Measurements from ENCODE around the gene OSBPL5. TPM values are rescaled to one million over a fixed set of nuclear protein-coding genes. Genes with fewer than 3 reads are reported as not detected.
A peak's percentile ranks its signal among the peaks of the same experiment; 100 is the strongest.

The OSBPL5 gene, protein sequence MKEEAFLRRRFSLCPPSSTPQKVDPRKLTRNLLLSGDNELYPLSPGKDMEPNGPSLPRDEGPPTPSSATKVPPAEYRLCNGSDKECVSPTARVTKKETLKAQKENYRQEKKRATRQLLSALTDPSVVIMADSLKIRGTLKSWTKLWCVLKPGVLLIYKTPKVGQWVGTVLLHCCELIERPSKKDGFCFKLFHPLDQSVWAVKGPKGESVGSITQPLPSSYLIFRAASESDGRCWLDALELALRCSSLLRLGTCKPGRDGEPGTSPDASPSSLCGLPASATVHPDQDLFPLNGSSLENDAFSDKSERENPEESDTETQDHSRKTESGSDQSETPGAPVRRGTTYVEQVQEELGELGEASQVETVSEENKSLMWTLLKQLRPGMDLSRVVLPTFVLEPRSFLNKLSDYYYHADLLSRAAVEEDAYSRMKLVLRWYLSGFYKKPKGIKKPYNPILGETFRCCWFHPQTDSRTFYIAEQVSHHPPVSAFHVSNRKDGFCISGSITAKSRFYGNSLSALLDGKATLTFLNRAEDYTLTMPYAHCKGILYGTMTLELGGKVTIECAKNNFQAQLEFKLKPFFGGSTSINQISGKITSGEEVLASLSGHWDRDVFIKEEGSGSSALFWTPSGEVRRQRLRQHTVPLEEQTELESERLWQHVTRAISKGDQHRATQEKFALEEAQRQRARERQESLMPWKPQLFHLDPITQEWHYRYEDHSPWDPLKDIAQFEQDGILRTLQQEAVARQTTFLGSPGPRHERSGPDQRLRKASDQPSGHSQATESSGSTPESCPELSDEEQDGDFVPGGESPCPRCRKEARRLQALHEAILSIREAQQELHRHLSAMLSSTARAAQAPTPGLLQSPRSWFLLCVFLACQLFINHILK
- total RNA-seq: 10 to 100 TPM; 10.1 to 11.0 TPM

DNA sequence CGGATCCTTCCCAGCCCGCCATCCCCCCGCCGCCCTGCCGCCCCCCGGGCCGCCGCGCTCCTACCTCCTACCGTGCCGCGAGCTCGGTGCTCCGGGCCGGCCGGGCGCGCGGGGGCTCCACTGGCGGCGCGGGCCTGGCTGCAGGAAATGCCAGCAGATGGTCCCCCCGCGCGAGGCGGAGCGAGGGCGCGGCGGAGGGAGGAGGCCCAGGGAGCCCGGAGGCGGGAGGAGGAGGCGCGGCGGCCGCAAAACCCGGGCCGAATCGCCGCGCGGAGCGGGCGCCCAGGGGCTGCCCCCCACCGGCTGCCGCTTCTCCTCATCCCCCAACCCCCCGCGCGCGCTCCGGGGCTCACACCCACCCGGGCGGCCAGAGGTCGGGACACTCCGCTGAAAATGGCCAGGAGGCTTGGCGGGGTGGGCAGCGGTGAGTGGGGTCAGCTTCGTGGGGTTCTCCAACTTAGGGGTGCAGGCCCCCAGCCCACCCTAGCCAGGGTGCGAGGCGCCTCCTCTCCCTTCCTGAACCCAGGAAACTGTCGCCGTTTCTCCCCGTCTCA lies at the start of gene OSBPL5:
Gene OSBPL5, minus strand, starts transcription at position 159 of the 554 bp plus-strand sequence. CDS start 36,162 bp downstream, outside the sequence.
- H3K9me3 Mint-ChIP-seq (ENCODE audit: insufficient read depth): no peaks in the 10 kb centered on the region
- H3K36me3 Mint-ChIP-seq (ENCODE audit: low read depth): no peaks in the 10 kb centered on the region
- CTCF ChIA-PET: no interaction called here
- POLR2A ChIA-PET: no interaction called here
- H3K4me1 Mint-ChIP-seq (ENCODE audit: low read depth): peaks cover 24% of the 10 kb centered on the region
- H3K27ac Mint-ChIP-seq: peak within 1 kb of the TSS; percentile 27
- peak within 1 kb of the TSS; percentile 67 for H3K4me3 Mint-ChIP-seq
- peak; percentile 68 for DNase-seq
- peaks cover 42% of the 10 kb centered on the region for H3K27me3 Mint-ChIP-seq (ENCODE audit: low read depth)
- ATAC-seq: peak; percentile 83

DNA sequence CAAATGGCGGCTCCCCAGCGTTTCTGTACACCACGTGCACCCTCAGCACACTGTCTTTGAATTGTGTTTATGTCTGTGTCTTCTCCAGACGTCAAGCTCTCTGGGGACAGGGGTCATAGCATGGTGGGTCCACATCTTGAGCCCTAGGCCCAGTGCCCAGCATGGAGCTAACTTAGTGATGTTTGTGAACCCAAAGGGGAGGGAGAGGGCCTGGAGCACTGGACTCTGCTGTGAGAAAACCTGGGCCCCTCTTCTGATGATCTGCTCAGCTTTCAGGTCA lies 49.2 kb upstream of the OSBPL5 start:
- ChIA-PET POLR2A (no interaction called here), CTCF (no interaction called here)

GRCh38 chr11:3213659-3214419 lies 48.7 kb upstream of the OSBPL5 start:
- ChIA-PET CTCF (no interaction called here), POLR2A (no interaction called here)
- ATAC-seq (no peak), DNase-seq (no peak)
- H3K4me3 Mint-ChIP-seq: no peak overlapping the region
- H3K9me3 Mint-ChIP-seq (ENCODE audit: insufficient read depth): peaks cover 5% of the 10 kb centered on the region
- H3K27me3 Mint-ChIP-seq (ENCODE audit: low read depth): peaks cover 19% of the 10 kb centered on the region
- H3K27ac Mint-ChIP-seq: no peak overlapping the region
- H3K4me1 Mint-ChIP-seq (ENCODE audit: low read depth): peaks cover 5% of the 10 kb centered on the region
- H3K36me3 Mint-ChIP-seq (ENCODE audit: low read depth): no peaks in the 10 kb centered on the region

More for the DNA sequence above, 49.2 kb upstream of the OSBPL5 start:
- H3K27ac Mint-ChIP-seq: no peak overlapping the region
- no peaks in the 10 kb centered on the region for H3K36me3 Mint-ChIP-seq (ENCODE audit: low read depth)
- H3K4me3 Mint-ChIP-seq: no peak overlapping the region
- H3K9me3 Mint-ChIP-seq (ENCODE audit: insufficient read depth): peaks cover 5% of the 10 kb centered on the region
- peaks cover 16% of the 10 kb centered on the region for H3K27me3 Mint-ChIP-seq (ENCODE audit: low read depth)
- no peak for ATAC-seq
- H3K4me1 Mint-ChIP-seq (ENCODE audit: low read depth): peaks cover 5% of the 10 kb centered on the region
- no peak for DNase-seq

- no peaks in the 10 kb centered on the region for H3K4me1 Mint-ChIP-seq (ENCODE audit: low read depth)
- H3K4me3 Mint-ChIP-seq: no peak overlapping the region
- no peak overlapping the region for H3K27ac Mint-ChIP-seq
- peaks cover 5% of the 10 kb centered on the region for H3K9me3 Mint-ChIP-seq (ENCODE audit: insufficient read depth)
- DNase-seq (no peak), ATAC-seq (no peak)
- POLR2A ChIA-PET: no interaction called here
- H3K36me3 Mint-ChIP-seq (ENCODE audit: low read depth): no peaks in the 10 kb centered on the region
- peaks cover 11% of the 10 kb centered on the region for H3K27me3 Mint-ChIP-seq (ENCODE audit: low read depth)
- CTCF ChIA-PET: no interaction called here
These were observed 43.2 kb upstream of the OSBPL5 start for GRCh38 chr11:3208272-3208671.

DNA sequence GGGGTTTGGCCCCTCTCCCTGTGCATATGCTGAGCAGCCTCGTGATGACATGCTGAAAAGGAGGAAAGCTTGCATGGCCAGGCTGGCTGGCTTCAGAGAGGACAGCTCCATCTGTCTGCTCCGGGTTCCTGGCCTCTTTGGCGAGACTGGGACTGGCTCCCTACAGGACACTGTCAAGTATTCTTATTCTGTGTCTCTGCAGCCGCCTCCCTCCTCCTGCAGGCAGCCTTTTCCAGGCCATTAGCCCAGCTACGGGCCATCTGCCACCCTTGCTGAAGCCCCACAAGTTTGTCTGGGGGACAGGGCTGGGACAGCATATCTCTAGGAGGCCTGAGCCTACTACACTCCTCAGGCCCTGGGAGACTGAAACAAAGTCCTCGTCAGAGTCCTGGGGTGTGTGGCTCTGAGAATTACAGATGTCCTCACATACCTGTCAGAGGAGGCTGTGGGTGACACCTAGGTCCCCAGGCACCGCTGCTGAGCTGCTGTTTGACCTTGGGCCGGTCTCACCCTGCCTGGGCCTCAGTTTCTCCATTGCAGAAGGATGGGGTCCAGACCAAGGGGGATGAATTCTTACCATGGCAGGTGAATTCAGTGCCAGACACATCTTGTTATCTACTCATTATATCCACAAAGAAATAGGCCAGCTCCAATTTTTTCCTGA lies 42.5 kb upstream of the OSBPL5 start:
- DNase-seq: no peak
- H3K36me3 Mint-ChIP-seq (ENCODE audit: low read depth): no peaks in the 10 kb centered on the region
- POLR2A ChIA-PET: no interaction called here
- CTCF ChIA-PET: no interaction called here
- no peak for ATAC-seq
- peaks cover 5% of the 10 kb centered on the region for H3K9me3 Mint-ChIP-seq (ENCODE audit: insufficient read depth)
- peaks cover under 1% of the 10 kb centered on the region for H3K4me1 Mint-ChIP-seq (ENCODE audit: low read depth)
- no peak overlapping the region for H3K27ac Mint-ChIP-seq
- H3K4me3 Mint-ChIP-seq: no peak overlapping the region
- peaks cover 16% of the 10 kb centered on the region for H3K27me3 Mint-ChIP-seq (ENCODE audit: low read depth)

- DNase-seq (no peak), ATAC-seq (no peak)
- H3K27me3 Mint-ChIP-seq (ENCODE audit: low read depth): peaks cover 16% of the 10 kb centered on the region
- H3K27ac Mint-ChIP-seq: no peak overlapping the region
- H3K36me3 Mint-ChIP-seq (ENCODE audit: low read depth): no peaks in the 10 kb centered on the region
- no peak overlapping the region for H3K4me3 Mint-ChIP-seq
- POLR2A ChIA-PET: no interaction called here
- H3K9me3 Mint-ChIP-seq (ENCODE audit: insufficient read depth): peaks cover 5% of the 10 kb centered on the region
- CTCF ChIA-PET: no interaction called here
- H3K4me1 Mint-ChIP-seq (ENCODE audit: low read depth): peaks cover 3% of the 10 kb centered on the region
These were observed 41.8 kb upstream of the OSBPL5 start for GRCh38 chr11:3206922-3207204.

DNA sequence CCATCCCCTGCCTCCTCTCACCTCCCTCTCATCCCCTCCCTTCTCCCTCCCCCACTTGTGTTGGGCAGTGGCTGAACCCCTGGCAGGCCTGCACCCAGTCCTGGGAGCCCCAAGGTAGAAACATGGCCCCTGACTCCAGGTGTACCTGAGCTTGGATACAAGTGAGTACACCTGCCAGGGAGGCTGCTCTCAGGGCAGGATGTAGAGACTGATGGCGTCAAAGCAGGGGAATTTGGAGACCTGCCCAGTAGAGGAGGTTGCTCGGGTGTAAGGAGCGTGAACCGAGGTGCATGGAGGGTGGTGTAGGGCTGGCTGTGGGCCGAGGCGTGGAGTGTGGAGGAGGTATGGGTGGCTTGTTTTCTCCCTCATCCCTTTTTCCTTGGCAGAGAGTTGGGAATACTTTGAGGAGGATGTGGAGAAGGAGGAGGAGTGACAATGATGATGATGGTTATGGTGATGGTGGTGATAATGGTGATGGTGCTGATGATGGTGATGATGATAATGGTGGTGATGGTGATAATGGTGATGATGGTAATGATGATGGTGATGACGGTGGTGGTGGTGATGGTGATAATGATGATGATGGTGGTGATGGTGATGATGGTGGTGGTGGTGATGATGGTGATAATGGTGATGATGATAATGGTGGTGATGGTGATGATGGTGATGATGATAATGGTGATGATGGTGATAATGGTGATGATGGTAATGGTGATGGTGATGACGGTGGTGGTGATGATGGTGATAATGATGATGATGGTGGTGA lies 41.2 kb upstream of the OSBPL5 start:
- H3K36me3 Mint-ChIP-seq (ENCODE audit: low read depth): no peaks in the 10 kb centered on the region
- DNase-seq: no peak
- H3K4me1 Mint-ChIP-seq (ENCODE audit: low read depth): peaks cover 3% of the 10 kb centered on the region
- H3K27ac Mint-ChIP-seq: no peak overlapping the region
- ChIA-PET POLR2A (no interaction called here), CTCF (no interaction called here)
- peaks cover under 1% of the 10 kb centered on the region for H3K9me3 Mint-ChIP-seq (ENCODE audit: insufficient read depth)
- no peak overlapping the region for H3K4me3 Mint-ChIP-seq
- peaks cover 14% of the 10 kb centered on the region for H3K27me3 Mint-ChIP-seq (ENCODE audit: low read depth)
- no peak for ATAC-seq

- no peak for DNase-seq
- no peak overlapping the region for H3K4me3 Mint-ChIP-seq
- no peaks in the 10 kb centered on the region for H3K36me3 Mint-ChIP-seq (ENCODE audit: low read depth)
- no peaks in the 10 kb centered on the region for H3K9me3 Mint-ChIP-seq (ENCODE audit: insufficient read depth)
- CTCF ChIA-PET: no interaction called here
- no peak for ATAC-seq
- POLR2A ChIA-PET: no interaction called here
- H3K4me1 Mint-ChIP-seq (ENCODE audit: low read depth): peaks cover 3% of the 10 kb centered on the region
- no peak overlapping the region for H3K27ac Mint-ChIP-seq
- H3K27me3 Mint-ChIP-seq (ENCODE audit: low read depth): peaks cover 14% of the 10 kb centered on the region
These were observed 40.4 kb upstream of the OSBPL5 start for GRCh38 chr11:3205261-3206155.

- Mint-ChIP-seq H3K9me3 (ENCODE audit: insufficient read depth) (no peaks in the 10 kb centered on the region), H3K4me3 (no peak overlapping the region), H3K36me3 (ENCODE audit: low read depth) (no peaks in the 10 kb centered on the region), H3K27ac (no peak overlapping the region), H3K4me1 (ENCODE audit: low read depth) (peaks cover 3% of the 10 kb centered on the region), H3K27me3 (ENCODE audit: low read depth) (peaks cover 14% of the 10 kb centered on the region)
- no peak for DNase-seq
- CTCF ChIA-PET: no interaction called here
- ATAC-seq: no peak
- POLR2A ChIA-PET: no interaction called here
These were observed 39.3 kb upstream of the OSBPL5 start for GRCh38 chr11:3204141-3205015.
